OCI-LY7 (cell line): ENCODE measurements around the gene CNPY2. TPM values are rescaled to one million over a fixed set of nuclear protein-coding genes. Genes with fewer than 3 reads are reported as not detected.
A peak's percentile ranks its signal among the peaks of the same experiment; 100 is the strongest.

Experiments used
- BruUV-seq: library from RNA; stranded (reverse); fragments of 400-500 nt; replicated peaks from 2 replicates; lab custom pipeline; 2021; lab: Mats Ljungman, UMichigan
- CTCF ChIA-PET: fragments of 300-600 bp; sonication (Branson Sonifier 250); formaldehyde crosslinking; loops from one replicate; lab custom pipeline; 2022; ENCODE audit warnings: antibody characterized with exemption; ENCODE audit not compliant: unreplicated experiment; lab: Charles Lee
- POLR2A ChIA-PET: fragments of 300-600 bp; sonication (Branson Sonifier 250); formaldehyde crosslinking; loops from one replicate; lab custom pipeline; 2022; ENCODE audit warnings: antibody characterized with exemption; lab: Charles Lee
- DNase-seq: peaks from one replicate; pipeline ENCODE4 v3.0.0-alpha.2; 2015; ENCODE audit warnings: low spot score
- H2AFZ ChIP-seq: fragments of 200-600 bp; sonication (generic), shearing (Covaris generic); 2 replicates; pipeline ENCODE4 v1.6.1; 2014; ENCODE audit warnings: mild to moderate bottlenecking, antibody characterized with exemption, low read length, moderate library complexity
- H3K27ac ChIP-seq: fragments of 200-600 bp; sonication (generic); 2 replicates; pipeline ENCODE4 v1.5.1; 2014; ENCODE audit warnings: mixed run types, low read depth, mild to moderate bottlenecking, moderate library complexity, low read length, inconsistent platforms; ENCODE audit not compliant: poor library complexity, severe bottlenecking
- H3K36me3 ChIP-seq: fragments of 200-600 bp; sonication (generic); 2 replicates; pipeline ENCODE4 v1.6.1; 2014; ENCODE audit warnings: mild to moderate bottlenecking, antibody characterized with exemption, low read length, moderate library complexity, mixed read lengths; ENCODE audit not compliant: insufficient read depth
- H3K4me1 ChIP-seq: fragments of 200-600 bp; sonication (generic); 2 replicates; pipeline ENCODE4 v1.5.1; 2014; ENCODE audit warnings: mild to moderate bottlenecking, low read length; ENCODE audit not compliant: insufficient read depth, poor library complexity, severe bottlenecking
- H3K4me2 ChIP-seq: fragments of 200-600 bp; sonication (generic); 2 replicates; pipeline ENCODE4 v1.6.1; 2014; ENCODE audit warnings: mild to moderate bottlenecking, low read length
- H3K4me3 ChIP-seq: fragments of 200-600 bp; sonication (generic); 2 replicates; pipeline ENCODE4 v1.5.1; 2014; ENCODE audit warnings: mild to moderate bottlenecking, low read depth, low read length; ENCODE audit not compliant: poor library complexity, severe bottlenecking
- H3K79me2 ChIP-seq: fragments of 200-600 bp; sonication (generic); 2 replicates; pipeline ENCODE4 v1.6.1; 2016; ENCODE audit warnings: low read depth, mild to moderate bottlenecking, low read length, moderate library complexity, mixed read lengths; ENCODE audit not compliant: insufficient read depth
- H3K9me2 ChIP-seq: fragments of 200-600 bp; sonication (generic); 2 replicates; pipeline ENCODE4 v1.6.1; 2016; ENCODE audit warnings: mild to moderate bottlenecking, low read length, mixed read lengths; ENCODE audit not compliant: insufficient read depth
- H3K9me3 ChIP-seq: fragments of 200-600 bp; sonication (generic); 2 replicates; pipeline ENCODE4 v1.6.1; 2014; ENCODE audit warnings: mild to moderate bottlenecking, mixed run types, low read length, mixed read lengths
- H4K20me1 ChIP-seq: fragments of 200-600 bp; sonication (generic); 2 replicates; pipeline ENCODE4 v1.6.1; 2014; ENCODE audit warnings: mild to moderate bottlenecking, antibody characterized with exemption, low read length, moderate library complexity, mixed read lengths; ENCODE audit not compliant: insufficient read depth
- CTCF ChIP-seq: fragments of 200-600 bp; sonication (generic); conservative IDR thresholded peaks from 2 replicates; pipeline ENCODE4 v1.5.1; 2014; ENCODE audit warnings: mild to moderate bottlenecking, antibody characterized with exemption, low read length, moderate library complexity, mixed read lengths
- EZH2phosphoT487 ChIP-seq: fragments of 200-600 bp; sonication (generic); IDR thresholded peaks from 2 replicates; pipeline ENCODE4 v1.6.1; 2018; ENCODE audit warnings: low read depth, borderline replicate concordance, mild to moderate bottlenecking, mixed run types, antibody characterized with exemption, low read length, moderate library complexity, mixed read lengths
- intact Hi-C: fragments of 100-400 bp; cut with micrococcal nuclease; formaldehyde crosslinking; loops from one replicate; pipeline ENCODE4 v1.10.0; 2022; ENCODE audit not compliant: unreplicated experiment
- total RNA-seq, 2 experiments: library from RNA; depleted of rRNA in 1 of 2; stranded (reverse); fragments of >200 nt in 1 of 2; shearing (Covaris generic) in 1 of 2; gene quantifications; 2 replicates each; pipeline ENCODE4 v1.2.3, GENCODE V29; 2014 to 2022

CNPY2 gene
- total RNA-seq, 2 experiments from 2014 or later = 75.5 to 85.5 TPM

GRCh38 chr12:56321027-56321426, 5.2 kb upstream of the CNPY2 start:
- Histone ChIP-seq H2AFZ (no peak overlapping the region), H3K4me1 (peaks cover 7% of the 10 kb centered on the region), H3K4me2 (no peak overlapping the region), H3K79me2 (no peaks in the 10 kb centered on the region), H3K4me3 (no peak overlapping the region), H3K9me2 (no peaks in the 10 kb centered on the region), H3K36me3 (peaks cover 59% of the 10 kb centered on the region), H3K9me3 (no peaks in the 10 kb centered on the region), H4K20me1 (no peaks in the 10 kb centered on the region), H3K27ac (no peak overlapping the region)
- no peak for TF ChIP-seq CTCF
- TF ChIP-seq EZH2phosphoT487 = no peak
- ChIA-PET POLR2A (interaction anchor here (0.7 kb wide), 2 partner anchors 58 to 162 kb away, joined by 3 to 4 read pairs; no protein-coding TSS in a partner anchor), CTCF (no interaction called here)
- BruUV-seq = no TSS peak
- no peak for DNase-seq
- intact Hi-C loops = no loop called here

DNA sequence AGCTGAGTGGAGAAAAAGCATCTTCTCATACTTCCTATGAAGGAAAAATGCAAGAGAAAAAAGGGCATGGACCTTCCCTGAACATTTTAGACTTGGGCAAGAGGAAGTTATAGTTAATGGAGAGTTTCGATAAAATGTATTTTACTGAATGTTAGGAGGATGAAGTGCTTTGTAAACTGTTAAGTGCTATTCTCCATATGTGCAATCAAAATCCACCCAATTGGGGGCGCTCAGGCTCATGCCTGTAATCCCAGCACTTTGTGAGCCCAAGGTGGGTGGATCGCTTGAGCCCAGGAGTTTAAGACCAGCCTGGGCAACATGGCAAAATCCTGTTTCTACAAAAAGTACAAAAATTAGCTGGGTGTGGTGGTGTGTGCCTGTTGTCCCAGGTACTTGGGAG, 1.9 kb upstream of the CNPY2 start:
- BruUV-seq = no TSS peak
- peaks cover 15% of the 10 kb centered on the region; the same call in 1 of the 2 replicates for H3K79me2 ChIP-seq
- DNase-seq = no peak
- H3K4me1 ChIP-seq = peaks cover 14% of the 10 kb centered on the region
- H3K9me2 ChIP-seq = no peaks in the 10 kb centered on the region
- no peak overlapping the region for H2AFZ ChIP-seq
- H3K27ac ChIP-seq = no peak overlapping the region
- ChIA-PET CTCF (no interaction called here), POLR2A (interaction anchor here (0.6 to 2.7 kb wide), 3 partner anchors 20 to 144 kb away, joined by 3 to 17 read pairs (median 3); no protein-coding TSS in a partner anchor)
- no peak for TF ChIP-seq EZH2phosphoT487
- TF ChIP-seq CTCF = peak; percentile 63
- H3K9me3 ChIP-seq = no peaks in the 10 kb centered on the region
- no peak overlapping the region for H3K4me2 ChIP-seq
- H3K4me3 ChIP-seq = no peak overlapping the region
- no peaks in the 10 kb centered on the region for H4K20me1 ChIP-seq
- H3K36me3 ChIP-seq = peaks cover 42% of the 10 kb centered on the region
- intact Hi-C loops = loop anchor here (5.0 kb wide), 1 partner anchor 60 kb away; no protein-coding TSS in a partner anchor

GRCh38 chr12:56315249-56315621, 553 bp downstream of the CNPY2 start:
- BruUV-seq = no TSS peak
- Histone ChIP-seq H3K4me2 (peak overlapping the region; percentile 84), H4K20me1 (no peaks in the 10 kb centered on the region), H3K36me3 (peaks cover 50% of the 10 kb centered on the region), H3K27ac (peak overlapping the region; percentile 60), H3K4me1 (peaks cover 14% of the 10 kb centered on the region), H3K9me2 (no peaks in the 10 kb centered on the region), H3K79me2 (peaks cover 15% of the 10 kb centered on the region; the same call in 1 of the 2 replicates), H2AFZ (peak overlapping the region; percentile 68), H3K9me3 (no peaks in the 10 kb centered on the region), H3K4me3 (peak overlapping the region; percentile 83)
- DNase-seq = peak; percentile 36
- no peak for TF ChIP-seq EZH2phosphoT487
- TF ChIP-seq CTCF = no peak
- intact Hi-C loops = loop anchor here (5.0 kb wide), 1 partner anchor 62 kb away; no protein-coding TSS in a partner anchor
- ChIA-PET CTCF (interaction anchor here (0.7 to 2.1 kb wide), 3 partner anchors 16 to 154 kb away, joined by 3 to 12 read pairs (median 10); partner anchors contain the start of gene CS), POLR2A (interaction anchor here (0.7 to 2.7 kb wide), 12 partner anchors 10 to 149 kb away, joined by 3 to 17 read pairs (median 6); partner anchors contain the start of genes IL23A, RNF41, STAT2 and TIMELESS)
